ENCODE data around the gene ZBTB11. TPM values are rescaled to one million over a fixed set of nuclear protein-coding genes. Genes with fewer than 3 reads are reported as not detected.

Gene ZBTB11
- polyA plus RNA-seq, 3 donors, result 5.1 to 20.2 (median 6.8) TPM

DNA sequence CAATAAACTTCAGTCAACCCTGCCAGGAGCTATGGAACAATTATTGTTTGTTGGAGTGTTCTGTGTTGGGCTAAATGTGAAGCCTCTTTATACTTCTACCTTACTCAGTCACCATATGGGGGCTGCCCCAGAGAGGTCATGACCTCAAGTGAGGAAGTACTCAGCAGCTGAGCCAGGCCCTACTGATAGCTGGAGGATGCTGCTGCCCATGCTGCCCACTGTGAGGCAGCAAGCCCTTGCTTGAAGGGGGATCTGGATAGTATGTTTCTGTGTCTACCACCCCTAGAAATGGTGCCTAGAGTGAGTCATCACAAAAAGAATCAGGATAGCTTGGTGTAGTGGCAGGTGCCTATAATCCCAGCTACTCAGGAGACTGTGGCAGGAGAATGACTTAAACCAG lies 14.0 kb upstream of the ZBTB11 start:
- intact Hi-C loops (cut with micrococcal nuclease), result no loop called here
- Histone ChIP-seq H3K79me2 (ENCODE audit: insufficient read depth, low read length) (peaks cover 6% of the 10 kb centered on the region), H3K27ac (ENCODE audit: low read depth in 1 of 2, low read length in 2 of 2) (no peak overlapping the region), H3K9ac (ENCODE audit: insufficient read depth, low read length, poor library complexity, severe bottlenecking) (no peak overlapping the region), H4K20me1 (ENCODE audit: insufficient read depth, low read length) (no peaks in the 10 kb centered on the region), H3K4me1 (ENCODE audit: control insufficient read depth in 1 of 2, insufficient read depth in 2 of 2, low read length in 2 of 2) (peaks cover 36 to 38% of the 10 kb centered on the region in 2 donors), H3K4me2 (replicated peaks; ENCODE audit: extremely low read depth, low read length, poor library complexity, severe bottlenecking) (no peak overlapping the region), H3K4me3 (replicated peaks in 1 of 3; ENCODE audit: low read depth in 2 of 3, low read length in 3 of 3) (no peak overlapping the region), H3K27me3 (ENCODE audit: control insufficient read depth in 2 of 2, insufficient read depth in 2 of 2, low read length in 2 of 2) (no peaks in the 10 kb centered on the region), H3K9me3 (replicated peaks in 1 of 2; ENCODE audit: control insufficient read depth in 1 of 2, insufficient read depth in 1 of 2, low read length in 2 of 2) (no peaks in the 10 kb centered on the region), H3K36me3 (replicated peaks in 1 of 2; ENCODE audit: control insufficient read depth in 1 of 2, insufficient read depth in 2 of 2, low read length in 2 of 2) (no peaks in the 10 kb centered on the region), H2AFZ (ENCODE audit: insufficient read depth, low read depth, low read length, poor library complexity, severe bottlenecking) (no peak overlapping the region)
- H3K36me3 Mint-ChIP-seq, result no peaks in the 10 kb centered on the region
- peaks cover 0 to 2% (median 0%) of the 10 kb centered on the region in 3 donors for H3K27me3 Mint-ChIP-seq (ENCODE audit: low read depth in 3 of 3)
- peaks cover 0 to 5% (median 0%) of the 10 kb centered on the region in 7 donors for H3K9me3 Mint-ChIP-seq
- H3K4me3 Mint-ChIP-seq, result no peak overlapping the region
- peak overlapping the region in 4 of 7 donors; percentile 30 to 73 (median 42) for H3K27ac Mint-ChIP-seq
- TF ChIP-seq, protein P1, sequence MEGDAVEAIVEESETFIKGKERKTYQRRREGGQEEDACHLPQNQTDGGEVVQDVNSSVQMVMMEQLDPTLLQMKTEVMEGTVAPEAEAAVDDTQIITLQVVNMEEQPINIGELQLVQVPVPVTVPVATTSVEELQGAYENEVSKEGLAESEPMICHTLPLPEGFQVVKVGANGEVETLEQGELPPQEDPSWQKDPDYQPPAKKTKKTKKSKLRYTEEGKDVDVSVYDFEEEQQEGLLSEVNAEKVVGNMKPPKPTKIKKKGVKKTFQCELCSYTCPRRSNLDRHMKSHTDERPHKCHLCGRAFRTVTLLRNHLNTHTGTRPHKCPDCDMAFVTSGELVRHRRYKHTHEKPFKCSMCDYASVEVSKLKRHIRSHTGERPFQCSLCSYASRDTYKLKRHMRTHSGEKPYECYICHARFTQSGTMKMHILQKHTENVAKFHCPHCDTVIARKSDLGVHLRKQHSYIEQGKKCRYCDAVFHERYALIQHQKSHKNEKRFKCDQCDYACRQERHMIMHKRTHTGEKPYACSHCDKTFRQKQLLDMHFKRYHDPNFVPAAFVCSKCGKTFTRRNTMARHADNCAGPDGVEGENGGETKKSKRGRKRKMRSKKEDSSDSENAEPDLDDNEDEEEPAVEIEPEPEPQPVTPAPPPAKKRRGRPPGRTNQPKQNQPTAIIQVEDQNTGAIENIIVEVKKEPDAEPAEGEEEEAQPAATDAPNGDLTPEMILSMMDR (IDR thresholded peaks at IDR 0.05), result no peak
- DNase-seq, result peak; percentile 29 to 72 (median 36)
- H3K4me1 Mint-ChIP-seq, result peaks cover 36% of the 10 kb centered on the region

DNA sequence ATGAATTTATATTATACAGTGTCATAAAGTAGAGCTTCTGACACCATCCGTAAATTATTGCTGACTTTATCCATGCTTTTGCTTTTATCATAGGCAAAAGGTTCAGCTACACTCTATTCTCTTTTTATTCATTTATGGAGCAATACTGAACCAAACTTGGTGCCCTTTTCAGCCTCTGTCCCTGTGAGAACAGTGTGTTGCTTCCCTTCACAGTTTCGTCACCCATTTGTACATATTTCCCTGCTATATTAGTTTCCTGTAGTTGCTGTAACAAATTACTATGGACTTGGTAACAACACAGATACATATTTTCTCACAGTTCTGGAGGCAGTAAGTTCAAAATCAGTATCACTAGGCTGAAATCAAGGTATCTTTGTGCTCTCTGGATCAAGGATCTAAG lies 12.4 kb upstream of the ZBTB11 start:
- peak overlapping the region in 1 of 2 donors; percentile 63 for H3K27ac ChIP-seq (ENCODE audit: low read depth in 1 of 2, low read length in 2 of 2)
- peak; percentile 38 to 57 (median 41) for DNase-seq
- no peak overlapping the region for H3K4me3 Mint-ChIP-seq
- H3K27me3 Mint-ChIP-seq (ENCODE audit: low read depth in 3 of 3), result peaks cover 0 to 2% (median 0%) of the 10 kb centered on the region in 3 donors
- H3K4me3 ChIP-seq (replicated peaks in 1 of 3; ENCODE audit: low read depth in 2 of 3, low read length in 3 of 3), result no peak overlapping the region
- no peaks in the 10 kb centered on the region for H3K27me3 ChIP-seq (ENCODE audit: control insufficient read depth in 2 of 2, insufficient read depth in 2 of 2, low read length in 2 of 2)
- no peak overlapping the region for H3K9ac ChIP-seq (ENCODE audit: insufficient read depth, low read length, poor library complexity, severe bottlenecking)
- TF ChIP-seq, protein P1 (IDR thresholded peaks at IDR 0.05), result no peak
- peaks cover 0 to 5% (median 0%) of the 10 kb centered on the region in 7 donors for H3K9me3 Mint-ChIP-seq
- H3K27ac Mint-ChIP-seq, result peak overlapping the region; percentile 69 to 86 (median 73)
- intact Hi-C loops (cut with micrococcal nuclease), result loop anchor here (5.0 kb wide), 2 partner anchors 33 to 117 kb away; partner anchors contain the start of genes PCNP (in 2 of the 2) and CEP97 (in 1 of the 2)
- peaks cover 50 to 55% of the 10 kb centered on the region in 2 donors for H3K4me1 ChIP-seq (ENCODE audit: control insufficient read depth in 1 of 2, insufficient read depth in 2 of 2, low read length in 2 of 2)
- peaks cover 9 to 10% of the 10 kb centered on the region in 2 donors for H3K36me3 ChIP-seq (replicated peaks in 1 of 2; ENCODE audit: control insufficient read depth in 1 of 2, insufficient read depth in 2 of 2, low read length in 2 of 2)
- no peaks in the 10 kb centered on the region for H4K20me1 ChIP-seq (ENCODE audit: insufficient read depth, low read length)
- H2AFZ ChIP-seq (ENCODE audit: insufficient read depth, low read depth, low read length, poor library complexity, severe bottlenecking), result no peak overlapping the region
- H3K4me1 Mint-ChIP-seq, result peaks cover 49% of the 10 kb centered on the region
- H3K36me3 Mint-ChIP-seq, result peaks cover 10 to 13% of the 10 kb centered on the region in 2 donors
- no peak overlapping the region for H3K4me2 ChIP-seq (replicated peaks; ENCODE audit: extremely low read depth, low read length, poor library complexity, severe bottlenecking)
- H3K79me2 ChIP-seq (ENCODE audit: insufficient read depth, low read length), result peaks cover 22% of the 10 kb centered on the region
- H3K9me3 ChIP-seq (replicated peaks in 1 of 2; ENCODE audit: control insufficient read depth in 1 of 2, insufficient read depth in 1 of 2, low read length in 2 of 2), result no peaks in the 10 kb centered on the region
- WGBS (ENCODE audit: insufficient coverage), result 20% methylated on average over 1 of the region's 2 CpGs
